Fibroblast of lung (primary cell): ENCODE results near the gene PACS2. TPM values are rescaled to one million over a fixed set of nuclear protein-coding genes. Genes with fewer than 3 reads are reported as not detected.

ENCODE experiments used
- DNase-seq, 2 donors: peaks; one replicate each; pipeline versions ENCODE4 v3.0.0 to v3.0.0-alpha.2; 2010; ENCODE audit warnings: low read depth in 2 of 2
- H2AFZ ChIP-seq: 2 replicates; pipeline ENCODE4 v1.5.1; 2012; ENCODE audit warnings: low read length, control low read depth, inconsistent platforms
- H3K27ac ChIP-seq: 2 replicates; pipeline ENCODE4 v1.5.1; 2011; ENCODE audit warnings: low read length, control low read depth; ENCODE audit not compliant: insufficient read depth
- H3K27me3 ChIP-seq: 2 replicates; pipeline ENCODE4 v1.5.1; 2011; ENCODE audit warnings: mild to moderate bottlenecking, low read length; ENCODE audit not compliant: control insufficient read depth, insufficient read depth
- H3K36me3 ChIP-seq: 2 replicates; pipeline ENCODE4 v1.5.1; 2011; ENCODE audit warnings: low read length; ENCODE audit not compliant: control insufficient read depth, insufficient read depth
- H3K4me1 ChIP-seq: 2 replicates; pipeline ENCODE4 v1.5.1; 2011; ENCODE audit warnings: low read length; ENCODE audit not compliant: control insufficient read depth, insufficient read depth; ENCODE audit errors: extremely low read depth
- H3K4me2 ChIP-seq: 2 replicates; pipeline ENCODE4 v1.5.1; 2011; ENCODE audit warnings: low read length, control low read depth; ENCODE audit not compliant: insufficient read depth; ENCODE audit errors: extremely low read depth
- H3K4me3 ChIP-seq, 4 experiments: fragments of 200-600 bp in 1 of 4; sonication (generic) in 1 of 4; replicated peaks in 1 of 4; 2 replicates each; pipeline ENCODE4 v1.5.1; 2011 to 2016; ENCODE audit warnings: low read length in 4 of 4, low read depth in 3 of 4, mild to moderate bottlenecking in 3 of 4, control low read depth in 2 of 4, inconsistent platforms in 1 of 4, mixed read lengths in 1 of 4; ENCODE audit not compliant: insufficient read depth in 1 of 4; ENCODE audit errors: control extremely low read depth in 1 of 4
- H3K79me2 ChIP-seq: 2 replicates; pipeline ENCODE4 v1.5.1; 2012; ENCODE audit warnings: mild to moderate bottlenecking, low read length, inconsistent platforms; ENCODE audit not compliant: control insufficient read depth, insufficient read depth
- H3K9ac ChIP-seq: 2 replicates; pipeline ENCODE4 v1.5.1; 2011; ENCODE audit warnings: mild to moderate bottlenecking, low read length, control low read depth; ENCODE audit not compliant: insufficient read depth
- H3K9me3 ChIP-seq: 2 replicates; pipeline ENCODE4 v1.5.1; 2012; ENCODE audit warnings: low read depth, low read length; ENCODE audit not compliant: control insufficient read depth, insufficient read depth
- H4K20me1 ChIP-seq: 2 replicates; pipeline ENCODE4 v1.5.1; 2011; ENCODE audit warnings: low read length; ENCODE audit not compliant: control insufficient read depth, insufficient read depth; ENCODE audit errors: extremely low read depth
- EZH2 ChIP-seq: IDR thresholded peaks from 2 replicates; pipeline ENCODE4 v1.5.1; 2012; ENCODE audit warnings: low read length, control low read depth, mild to moderate bottlenecking; ENCODE audit errors: missing control alignments
- polyA plus RNA-seq, 2 donors: library from polyadenylated mRNA; depleted of rRNA in 1 of 2; stranded (reverse) in 1 of 2; unstranded in 1 of 2; fragments of >200 nt; gene quantifications; 2 replicates each; pipeline ENCODE4 v1.2.1, GENCODE V29; 2011 to 2012; ENCODE audit warnings: missing spikeins in 1 of 2
- total RNA-seq: library from RNA; depleted of rRNA; stranded (reverse); fragments of >200 nt; gene quantifications from 2 replicates; pipeline ENCODE4 v1.2.1, GENCODE V29; 2014
- TF ChIP-seq, protein P1 (sequence below), 2 donors: IDR thresholded peaks in 1 of 2; conservative IDR thresholded peaks in 1 of 2; 1 replicate in 1 of 2; 2 replicates in 1 of 2; pipeline ENCODE4 v1.5.1; 2011 to 2012; ENCODE audit warnings: low read length in 2 of 2, control low read depth in 1 of 2, inconsistent platforms in 1 of 2, low read depth in 1 of 2, mild to moderate bottlenecking in 1 of 2

The PACS2 gene
- total and polyA plus RNA-seq, 2 donors (not counting 1 experiment from before 2014, with no cell fraction given) = 20.3 to 52.5 TPM

DNA sequence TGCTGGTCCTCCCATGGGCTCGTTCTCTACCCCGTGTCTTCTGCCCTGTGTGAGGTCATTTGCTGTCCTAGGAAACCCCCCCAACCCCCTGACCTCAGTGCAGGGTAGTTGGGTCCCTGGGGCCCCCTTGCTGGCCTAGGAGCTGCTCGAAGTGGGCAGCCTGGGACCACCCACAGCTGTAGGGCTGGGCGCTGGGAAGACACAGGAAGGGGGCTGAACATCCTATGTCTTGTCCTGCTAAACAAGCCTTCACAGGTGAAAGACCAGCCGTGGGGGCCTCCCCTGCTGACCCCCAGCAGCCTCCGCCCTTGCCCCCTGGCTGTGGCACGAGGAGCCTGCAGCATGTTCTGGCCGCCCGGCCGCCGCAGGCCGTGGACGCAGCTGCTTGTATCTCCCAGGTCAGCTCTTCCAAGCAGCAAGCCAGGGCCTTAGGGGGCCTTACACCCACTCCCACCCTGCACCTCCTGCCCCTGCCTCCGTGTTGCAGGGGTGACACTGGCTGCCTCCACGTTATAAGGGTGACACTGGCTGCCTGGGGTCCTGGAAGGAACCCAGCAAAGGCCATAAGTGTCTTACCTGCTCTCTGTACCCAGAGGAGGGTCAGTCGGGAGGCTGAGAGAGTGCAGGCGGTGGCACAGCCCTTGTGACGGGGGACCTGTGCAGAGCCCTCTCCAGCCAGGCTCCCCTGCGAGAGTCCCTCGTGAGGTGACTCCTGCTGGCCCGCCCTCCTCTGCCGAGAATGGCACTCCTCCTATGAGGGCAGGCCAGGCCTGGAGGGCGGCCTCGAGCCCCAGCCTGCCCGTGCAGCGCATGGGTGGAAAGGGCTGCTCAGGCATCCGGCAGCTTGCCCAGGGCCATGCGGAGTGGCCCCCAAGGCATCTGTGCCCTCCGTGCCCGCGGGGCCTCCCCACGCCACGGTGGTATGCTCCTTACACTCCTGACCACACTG, 72.3 kb downstream of the PACS2 start:
- Histone ChIP-seq H3K4me3 (no peak overlapping the region), H3K79me2 (no peaks in the 10 kb centered on the region), H3K27me3 (no peaks in the 10 kb centered on the region), H3K9me3 (no peaks in the 10 kb centered on the region), H3K36me3 (peaks cover 3% of the 10 kb centered on the region), H3K4me2 (no peak overlapping the region), H2AFZ (no peak overlapping the region), H3K4me1 (no peaks in the 10 kb centered on the region), H3K9ac (no peak overlapping the region), H3K27ac (no peak overlapping the region), H4K20me1 (no peaks in the 10 kb centered on the region)
- DNase-seq = no peak
- TF ChIP-seq, protein P1, sequence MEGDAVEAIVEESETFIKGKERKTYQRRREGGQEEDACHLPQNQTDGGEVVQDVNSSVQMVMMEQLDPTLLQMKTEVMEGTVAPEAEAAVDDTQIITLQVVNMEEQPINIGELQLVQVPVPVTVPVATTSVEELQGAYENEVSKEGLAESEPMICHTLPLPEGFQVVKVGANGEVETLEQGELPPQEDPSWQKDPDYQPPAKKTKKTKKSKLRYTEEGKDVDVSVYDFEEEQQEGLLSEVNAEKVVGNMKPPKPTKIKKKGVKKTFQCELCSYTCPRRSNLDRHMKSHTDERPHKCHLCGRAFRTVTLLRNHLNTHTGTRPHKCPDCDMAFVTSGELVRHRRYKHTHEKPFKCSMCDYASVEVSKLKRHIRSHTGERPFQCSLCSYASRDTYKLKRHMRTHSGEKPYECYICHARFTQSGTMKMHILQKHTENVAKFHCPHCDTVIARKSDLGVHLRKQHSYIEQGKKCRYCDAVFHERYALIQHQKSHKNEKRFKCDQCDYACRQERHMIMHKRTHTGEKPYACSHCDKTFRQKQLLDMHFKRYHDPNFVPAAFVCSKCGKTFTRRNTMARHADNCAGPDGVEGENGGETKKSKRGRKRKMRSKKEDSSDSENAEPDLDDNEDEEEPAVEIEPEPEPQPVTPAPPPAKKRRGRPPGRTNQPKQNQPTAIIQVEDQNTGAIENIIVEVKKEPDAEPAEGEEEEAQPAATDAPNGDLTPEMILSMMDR (conservative IDR thresholded peaks at IDR 0.05 in 1 of 2, IDR thresholded peaks at IDR 0.05 in 1 of 2; ENCODE audit: low read depth in 1 of 2, low read length in 2 of 2) = no peak
- no peak for TF ChIP-seq EZH2

DNA sequence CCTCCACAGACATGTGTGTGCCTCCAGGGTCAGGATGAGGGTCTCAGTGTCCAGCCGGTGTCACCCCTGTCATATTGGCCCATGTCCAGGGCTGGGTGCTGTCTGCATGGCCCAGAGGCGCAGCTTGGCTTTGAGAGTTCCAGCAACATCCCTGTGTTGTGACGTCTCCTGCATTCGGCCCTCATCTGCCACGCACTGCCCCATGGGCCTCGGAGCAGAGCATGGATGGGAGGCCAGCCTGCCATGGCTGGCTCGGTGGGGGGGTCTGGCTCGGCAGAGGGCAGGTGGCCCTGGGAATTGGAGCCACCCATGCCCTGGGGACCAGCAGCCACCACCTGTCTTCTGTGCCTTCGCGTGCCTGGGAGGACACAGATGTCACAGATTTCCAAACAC, 73.0 kb downstream of the PACS2 start:
- no peak overlapping the region for H3K27ac ChIP-seq
- H3K36me3 ChIP-seq = peaks cover 3% of the 10 kb centered on the region

More for the DNA sequence above, 73.0 kb downstream of the PACS2 start:
- Histone ChIP-seq H3K9me3 (no peaks in the 10 kb centered on the region), H3K4me2 (no peak overlapping the region), H2AFZ (no peak overlapping the region), H3K27me3 (no peaks in the 10 kb centered on the region), H3K9ac (no peak overlapping the region), H3K4me1 (no peaks in the 10 kb centered on the region), H3K4me3 (no peak overlapping the region), H4K20me1 (no peaks in the 10 kb centered on the region), H3K79me2 (no peaks in the 10 kb centered on the region)
- TF ChIP-seq, protein P1 (conservative IDR thresholded peaks at IDR 0.05 in 1 of 2, IDR thresholded peaks at IDR 0.05 in 1 of 2; ENCODE audit: low read depth in 1 of 2, low read length in 2 of 2) = no peak
- no peak for TF ChIP-seq EZH2
- DNase-seq = no peak
